Gastrocnemius medialis (tissue), 4 donors: ENCODE data around the gene LGALS3BP.

ENCODE experiments used
- POLR2A ChIP-seq, 2 donors: fragments of 450-650 bp; IDR thresholded peaks; one replicate each; pipeline ENCODE4 v1.6.1; 2017; ENCODE audit warnings: antibody characterized with exemption in 2 of 2, mild to moderate bottlenecking in 2 of 2, moderate library complexity in 2 of 2
- TF ChIP-seq, protein P1 (sequence below), 5 experiments: fragments of 450-650 bp in 3 of 5; fragments of 200-600 bp in 2 of 5; sonication (generic) in 2 of 5; IDR thresholded peaks in 4 of 5; conservative IDR thresholded peaks in 1 of 5; 1 replicate in 4 of 5; 2 replicates in 1 of 5; pipeline ENCODE4 v1.5.1; 2016 to 2019; ENCODE audit warnings: antibody characterized with exemption in 5 of 5, mild to moderate bottlenecking in 3 of 5, moderate library complexity in 3 of 5

DNA sequence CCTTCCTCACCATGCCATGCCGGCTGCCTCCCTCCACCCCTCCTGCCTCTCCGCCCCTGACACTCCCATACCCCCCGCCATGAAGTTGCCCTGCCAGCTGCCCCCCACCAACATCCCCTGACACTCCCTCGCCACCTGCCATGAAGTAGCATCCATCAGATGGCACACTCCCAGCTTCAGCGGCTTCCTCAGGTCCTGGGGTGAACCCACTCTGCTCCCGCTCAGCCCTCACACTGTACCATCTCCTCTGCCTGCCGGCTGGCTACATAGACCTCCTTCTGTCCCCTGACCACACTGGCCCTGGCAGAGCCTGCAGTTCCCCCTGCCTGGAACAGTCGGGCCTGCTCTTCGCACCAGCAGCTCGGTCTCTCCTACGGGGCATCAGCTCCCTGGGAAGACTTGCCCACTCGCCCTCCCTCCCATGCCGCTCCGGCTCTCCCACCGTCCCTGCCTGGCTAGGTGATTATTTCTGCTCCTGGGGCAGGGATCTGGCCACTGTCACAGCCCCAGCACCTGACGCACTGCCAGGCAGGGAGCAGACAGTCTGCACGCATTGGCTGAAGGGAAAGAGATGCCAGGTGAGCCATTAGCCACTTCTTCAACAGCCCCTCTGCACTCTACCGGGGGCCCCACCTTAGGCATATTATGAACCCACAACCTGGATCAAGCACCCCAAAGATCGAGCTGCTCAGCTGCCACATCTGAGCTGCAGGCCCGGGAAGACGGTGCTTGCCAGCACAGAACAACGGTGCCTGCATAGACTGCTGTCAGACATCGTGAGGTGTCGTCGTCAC is 20.9 kb upstream of the LGALS3BP start:
- TF ChIP-seq POLR2A (IDR thresholded peaks at IDR 0.05): no peak
- TF ChIP-seq, protein P1, sequence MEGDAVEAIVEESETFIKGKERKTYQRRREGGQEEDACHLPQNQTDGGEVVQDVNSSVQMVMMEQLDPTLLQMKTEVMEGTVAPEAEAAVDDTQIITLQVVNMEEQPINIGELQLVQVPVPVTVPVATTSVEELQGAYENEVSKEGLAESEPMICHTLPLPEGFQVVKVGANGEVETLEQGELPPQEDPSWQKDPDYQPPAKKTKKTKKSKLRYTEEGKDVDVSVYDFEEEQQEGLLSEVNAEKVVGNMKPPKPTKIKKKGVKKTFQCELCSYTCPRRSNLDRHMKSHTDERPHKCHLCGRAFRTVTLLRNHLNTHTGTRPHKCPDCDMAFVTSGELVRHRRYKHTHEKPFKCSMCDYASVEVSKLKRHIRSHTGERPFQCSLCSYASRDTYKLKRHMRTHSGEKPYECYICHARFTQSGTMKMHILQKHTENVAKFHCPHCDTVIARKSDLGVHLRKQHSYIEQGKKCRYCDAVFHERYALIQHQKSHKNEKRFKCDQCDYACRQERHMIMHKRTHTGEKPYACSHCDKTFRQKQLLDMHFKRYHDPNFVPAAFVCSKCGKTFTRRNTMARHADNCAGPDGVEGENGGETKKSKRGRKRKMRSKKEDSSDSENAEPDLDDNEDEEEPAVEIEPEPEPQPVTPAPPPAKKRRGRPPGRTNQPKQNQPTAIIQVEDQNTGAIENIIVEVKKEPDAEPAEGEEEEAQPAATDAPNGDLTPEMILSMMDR (IDR thresholded peaks at IDR 0.05 in 4 of 5, conservative IDR thresholded peaks at IDR 0.05 in 1 of 5): no peak
